ENCODE data around the gene CELA2B.
"Not testable (repeated sequence)": the region's sequence is repeated elsewhere in the genome, so short reads cannot be mapped to it uniquely, and the experiment has no call there.

CELA2B gene

DNA sequence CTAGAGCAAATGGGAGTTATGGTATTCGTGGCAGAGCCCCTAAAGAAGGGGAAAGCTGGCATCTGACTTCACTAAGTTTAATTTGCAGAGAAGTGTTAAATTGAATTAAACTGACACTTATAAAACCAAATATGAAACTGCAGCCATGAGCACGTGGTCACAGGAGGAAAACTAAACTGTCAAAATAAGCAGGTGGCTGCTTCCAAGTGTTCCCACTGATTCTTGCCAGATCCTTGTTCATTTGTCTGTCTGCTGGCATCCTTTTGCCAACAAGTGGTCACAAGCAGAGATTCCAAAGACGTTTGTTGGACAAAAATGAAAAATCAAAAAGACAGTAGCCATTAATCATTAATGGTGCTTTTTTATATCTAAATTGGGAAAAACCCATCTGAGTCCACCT, 6.5 kb upstream of the CELA2B start:
- no peak for DNase-seq (ENCODE audit: low spot score)

DNA sequence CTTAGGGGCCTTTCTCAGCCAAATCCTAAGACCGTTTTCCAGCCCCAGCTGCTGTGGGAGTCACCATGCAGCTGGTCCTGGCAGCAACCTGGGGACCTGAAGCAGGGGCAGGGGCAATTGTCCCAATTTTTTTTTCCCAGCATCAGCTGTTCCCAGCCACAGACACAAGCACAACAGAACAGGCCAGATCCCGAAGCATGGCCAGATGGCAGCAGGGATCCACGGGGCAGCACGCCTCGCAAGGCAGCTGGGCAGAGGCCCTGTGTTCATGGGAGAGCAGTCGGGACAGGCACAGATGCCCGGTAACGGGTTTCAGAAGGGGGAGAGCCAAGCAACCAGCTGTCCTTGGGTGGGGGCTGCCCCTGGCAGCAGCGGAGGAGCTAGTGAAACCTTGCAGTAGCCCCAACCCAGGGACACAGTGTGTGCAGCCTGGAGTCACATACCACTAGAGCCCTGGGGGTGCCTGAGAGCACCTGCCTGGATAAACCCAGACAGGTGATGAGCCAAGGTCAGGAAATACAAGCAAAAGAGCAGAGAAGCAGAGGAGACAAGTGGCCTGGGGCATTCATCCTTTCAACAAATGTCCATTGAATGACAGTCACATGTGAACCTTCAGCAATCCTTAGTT, 6.0 kb upstream of the CELA2B start:
- not testable (repeated sequence) for DNase-seq (ENCODE audit: low spot score)

- not testable (repeated sequence) for DNase-seq (ENCODE audit: low spot score)
Observed at GRCh38 chr1:15471067-15471466, 4.8 kb upstream of the CELA2B start.

DNA sequence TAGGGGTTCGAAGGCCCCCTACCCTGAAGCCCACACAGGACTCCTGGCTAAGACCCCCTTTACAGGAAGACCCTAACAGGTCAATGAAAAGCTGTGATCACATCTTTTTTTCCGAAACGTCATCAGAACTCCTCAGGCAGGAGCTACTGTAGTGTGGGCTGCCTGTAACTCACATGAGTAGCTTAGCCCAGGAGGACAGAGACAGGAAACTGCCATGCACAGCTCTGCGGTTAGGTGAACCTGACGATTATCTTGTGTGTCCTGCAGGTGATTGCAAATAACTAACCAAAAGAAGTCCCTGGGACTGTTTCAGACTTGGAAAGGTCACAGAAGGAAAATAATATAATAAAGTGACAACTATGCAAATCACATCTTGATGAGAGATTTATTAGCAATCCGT, 4.2 kb upstream of the CELA2B start:
- not testable (repeated sequence) for DNase-seq (ENCODE audit: low spot score)

GRCh38 chr1:15472587-15472986, 3.3 kb upstream of the CELA2B start:
- no peak for DNase-seq (ENCODE audit: low spot score)

DNA sequence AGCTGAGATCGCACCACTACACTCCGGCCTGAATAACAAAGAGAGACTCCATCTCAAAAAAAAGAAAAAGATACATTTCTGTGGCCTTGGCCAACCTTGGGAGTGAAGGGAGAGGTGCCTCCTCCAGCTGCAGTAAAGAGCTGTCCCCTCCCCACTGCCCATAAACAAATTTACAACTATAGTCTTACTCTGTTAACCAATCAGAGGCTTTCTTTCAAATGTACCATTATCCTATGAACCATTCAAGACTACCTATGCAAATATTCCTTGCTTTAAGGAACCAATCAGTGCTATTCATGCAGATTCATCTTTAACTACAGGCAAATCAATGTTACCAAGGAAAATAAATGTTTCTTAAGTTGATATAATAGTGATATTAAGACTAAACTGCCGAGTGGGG, 1.0 kb downstream of the CELA2B start:
- DNase-seq (ENCODE audit: low spot score) = no peak

- no peak for DNase-seq (ENCODE audit: low spot score)
Observed at GRCh38 chr1:15477646-15478212, 1.8 kb downstream of the CELA2B start.

GRCh38 chr1:15479654-15480347, 3.9 kb downstream of the CELA2B start:
- DNase-seq (ENCODE audit: low spot score) = no peak

- DNase-seq (ENCODE audit: low spot score) = not testable (repeated sequence)
Observed at GRCh38 chr1:15482455-15482854, 6.6 kb downstream of the CELA2B start.

GRCh38 chr1:15482983-15483543, 7.2 kb downstream of the CELA2B start:
- DNase-seq (ENCODE audit: low spot score) = not testable (repeated sequence)

DNA sequence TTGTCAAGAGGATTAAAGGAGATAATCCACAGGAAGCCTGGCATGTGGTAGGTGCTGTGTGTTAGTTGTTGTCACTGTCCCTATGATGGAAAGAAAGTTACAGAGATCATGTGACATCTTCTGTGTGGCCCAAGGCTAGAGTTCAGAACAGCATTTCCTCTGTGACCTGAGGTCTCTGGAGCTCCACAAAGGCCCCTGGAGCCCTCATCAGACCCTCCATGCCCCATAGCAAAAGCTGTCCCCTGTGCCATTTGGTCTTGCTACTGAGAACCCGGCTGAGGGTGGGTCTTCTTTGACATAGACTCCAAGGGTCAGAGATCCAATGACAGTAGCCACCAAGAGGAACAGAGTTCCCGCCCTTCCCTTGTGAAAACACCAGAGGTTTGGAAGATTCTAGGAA, 8.1 kb downstream of the CELA2B start:
- DNase-seq (ENCODE audit: low spot score) = no peak

- DNase-seq (ENCODE audit: low spot score) = not testable (repeated sequence)
Observed at GRCh38 chr1:15484443-15484842, 8.5 kb downstream of the CELA2B start.

DNA sequence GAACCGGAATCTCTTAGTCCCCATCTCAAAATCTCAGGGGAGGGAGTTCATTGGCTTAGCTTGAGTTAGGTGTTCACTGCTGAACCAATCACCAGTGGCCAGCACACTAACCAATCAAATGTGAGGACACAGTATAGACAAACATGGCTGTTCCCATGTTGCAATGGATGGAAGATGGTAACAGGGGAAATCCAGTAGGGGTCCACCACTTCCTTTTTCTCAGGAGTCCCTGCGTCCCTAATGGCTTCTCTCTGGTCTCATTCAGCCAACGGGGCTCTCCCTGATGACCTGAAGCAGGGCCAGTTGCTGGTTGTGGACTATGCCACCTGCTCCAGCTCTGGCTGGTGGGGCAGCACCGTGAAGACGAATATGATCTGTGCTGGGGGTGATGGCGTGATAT, 9.7 kb downstream of the CELA2B start:
- no peak for DNase-seq (ENCODE audit: low spot score)

DNA sequence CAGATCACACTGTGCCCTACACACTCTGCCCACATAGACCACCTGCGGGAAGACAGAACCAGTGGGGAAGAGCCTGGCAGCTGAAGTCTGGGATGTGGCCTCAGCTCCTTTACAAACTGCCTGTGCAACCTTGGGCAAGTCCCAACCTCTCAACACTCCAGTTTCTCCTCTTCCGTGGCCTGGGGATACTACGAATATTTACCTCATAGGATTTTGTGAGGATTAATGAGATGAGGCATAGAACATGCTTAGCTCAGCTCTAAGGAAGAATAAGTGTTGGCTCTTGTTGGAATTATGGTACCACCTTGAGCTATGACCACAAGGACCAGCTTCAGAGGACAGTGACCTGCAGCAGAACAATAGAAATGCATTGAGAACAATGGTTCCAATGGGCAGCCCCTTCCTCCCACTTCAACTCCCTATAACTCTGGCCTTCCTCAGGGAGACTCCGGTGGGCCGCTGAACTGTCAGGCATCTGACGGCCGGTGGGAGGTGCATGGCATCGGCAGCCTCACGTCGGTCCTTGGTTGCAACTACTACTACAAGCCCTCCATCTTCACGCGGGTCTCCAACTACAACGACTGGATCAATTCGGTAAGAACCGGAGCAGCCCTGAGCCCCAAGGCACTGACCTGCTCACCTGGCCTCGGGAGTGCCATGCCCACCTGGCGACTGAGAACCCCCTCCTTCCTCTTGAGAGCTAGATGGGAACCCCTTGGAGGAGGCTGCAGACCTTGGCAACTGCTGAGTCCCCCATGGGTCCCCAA, 11.1 kb downstream of the CELA2B start:
- not testable (repeated sequence) for DNase-seq (ENCODE audit: low spot score)

GRCh38 chr1:15488371-15488770, 12.5 kb downstream of the CELA2B start:
- no peak for DNase-seq (ENCODE audit: low spot score)

DNA sequence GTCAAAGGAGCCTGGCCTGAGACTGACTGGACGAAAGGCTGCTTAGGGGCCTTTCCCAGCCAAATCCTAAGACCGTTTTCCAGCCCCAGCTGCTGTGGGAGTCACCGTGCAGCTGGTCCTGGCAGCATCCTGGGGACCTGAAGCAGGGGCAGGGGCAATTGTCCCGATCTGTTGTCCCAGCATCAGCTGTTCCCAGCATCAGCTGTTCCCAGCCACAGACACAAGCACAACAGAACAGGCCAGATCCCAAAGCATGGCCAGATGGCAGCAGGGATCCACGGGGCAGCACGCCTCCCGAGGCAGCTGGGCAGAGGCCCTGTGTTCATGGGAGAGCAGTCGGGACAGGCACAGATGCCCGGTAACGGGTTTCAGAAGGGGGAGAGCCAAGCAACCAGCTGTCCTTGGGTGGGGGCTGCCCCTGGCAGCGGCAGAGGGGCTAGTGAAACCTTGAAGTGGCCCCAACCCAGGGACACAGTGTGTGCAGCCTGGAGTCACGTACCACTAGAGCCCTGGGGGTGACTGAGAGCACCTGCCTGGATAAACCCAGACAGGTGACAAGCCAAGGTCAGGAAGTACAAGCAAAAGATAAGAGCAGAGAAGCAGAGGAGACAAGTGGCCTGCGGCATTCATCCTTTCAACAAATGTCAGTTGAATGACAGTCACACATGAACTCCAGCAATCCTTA, 13.3 kb downstream of the CELA2B start:
- DNase-seq (ENCODE audit: low spot score) = no peak

DNA sequence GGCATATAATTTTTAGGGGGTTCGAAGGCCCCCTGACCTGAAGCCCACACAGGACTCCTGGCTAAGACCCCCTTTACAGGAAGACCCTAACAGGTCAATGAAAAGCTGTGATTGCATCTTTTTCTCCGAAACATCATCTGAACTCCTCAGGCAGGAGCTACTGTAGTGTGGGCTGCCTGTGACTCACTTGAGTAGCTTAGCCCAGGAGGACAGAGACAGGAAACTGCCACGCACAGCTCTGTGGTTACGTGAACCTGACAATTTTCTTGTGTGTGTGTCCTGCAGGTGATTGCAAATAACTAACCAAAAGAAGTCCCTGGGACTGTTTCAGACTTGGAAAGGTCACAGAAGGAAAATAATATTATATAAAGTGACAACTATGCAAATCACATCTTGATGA, 15.1 kb downstream of the CELA2B start:
- peak; percentile 1 for DNase-seq (ENCODE audit: low spot score)

DNA sequence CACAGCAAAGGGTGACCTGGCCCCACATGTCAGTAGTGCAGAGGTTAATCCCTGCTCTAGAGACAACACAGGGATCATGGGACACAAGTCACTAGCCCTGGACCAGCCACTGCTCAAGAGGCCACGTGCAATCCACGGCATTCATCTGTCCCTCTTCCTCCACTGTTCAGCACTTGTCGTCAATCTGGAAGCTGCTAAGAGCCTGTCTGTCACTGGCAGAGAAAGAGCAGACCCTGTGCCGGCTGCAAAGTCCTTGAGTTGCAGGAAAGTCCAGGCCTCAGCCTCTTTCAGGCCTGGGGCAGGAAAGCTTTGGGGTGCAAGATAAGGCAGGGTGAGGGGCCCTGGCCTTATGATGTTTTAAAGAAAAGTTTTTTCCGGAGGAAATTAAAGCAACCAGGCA, 16.7 kb downstream of the CELA2B start:
- no peak for DNase-seq (ENCODE audit: low spot score)

DNA sequence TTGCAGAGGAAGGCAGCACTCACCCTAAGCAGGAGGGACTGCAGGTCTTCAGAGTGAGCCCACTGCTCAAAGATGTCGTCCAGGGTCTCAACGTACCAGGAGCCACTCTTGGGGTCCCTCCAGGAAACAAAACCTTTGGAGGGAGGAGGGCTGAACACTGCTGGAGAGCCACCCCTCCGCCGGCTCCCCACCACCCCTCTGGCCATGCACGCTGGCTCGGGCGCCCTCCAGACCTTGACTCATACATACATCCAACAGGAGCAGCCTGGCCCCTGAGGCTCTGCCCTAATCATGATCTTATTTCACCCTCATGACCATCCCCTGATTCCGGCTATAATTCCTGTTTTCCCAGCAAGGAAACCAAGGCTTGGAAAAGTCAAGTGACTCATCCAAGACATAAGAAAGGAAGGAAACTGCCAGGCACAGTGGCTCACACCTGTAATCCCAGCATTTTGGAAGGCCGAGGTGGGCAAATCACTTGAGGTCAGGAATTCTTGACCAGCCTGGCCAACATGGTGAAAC, 18.0 kb downstream of the CELA2B start:
- DNase-seq (ENCODE audit: low spot score) = no peak

DNA sequence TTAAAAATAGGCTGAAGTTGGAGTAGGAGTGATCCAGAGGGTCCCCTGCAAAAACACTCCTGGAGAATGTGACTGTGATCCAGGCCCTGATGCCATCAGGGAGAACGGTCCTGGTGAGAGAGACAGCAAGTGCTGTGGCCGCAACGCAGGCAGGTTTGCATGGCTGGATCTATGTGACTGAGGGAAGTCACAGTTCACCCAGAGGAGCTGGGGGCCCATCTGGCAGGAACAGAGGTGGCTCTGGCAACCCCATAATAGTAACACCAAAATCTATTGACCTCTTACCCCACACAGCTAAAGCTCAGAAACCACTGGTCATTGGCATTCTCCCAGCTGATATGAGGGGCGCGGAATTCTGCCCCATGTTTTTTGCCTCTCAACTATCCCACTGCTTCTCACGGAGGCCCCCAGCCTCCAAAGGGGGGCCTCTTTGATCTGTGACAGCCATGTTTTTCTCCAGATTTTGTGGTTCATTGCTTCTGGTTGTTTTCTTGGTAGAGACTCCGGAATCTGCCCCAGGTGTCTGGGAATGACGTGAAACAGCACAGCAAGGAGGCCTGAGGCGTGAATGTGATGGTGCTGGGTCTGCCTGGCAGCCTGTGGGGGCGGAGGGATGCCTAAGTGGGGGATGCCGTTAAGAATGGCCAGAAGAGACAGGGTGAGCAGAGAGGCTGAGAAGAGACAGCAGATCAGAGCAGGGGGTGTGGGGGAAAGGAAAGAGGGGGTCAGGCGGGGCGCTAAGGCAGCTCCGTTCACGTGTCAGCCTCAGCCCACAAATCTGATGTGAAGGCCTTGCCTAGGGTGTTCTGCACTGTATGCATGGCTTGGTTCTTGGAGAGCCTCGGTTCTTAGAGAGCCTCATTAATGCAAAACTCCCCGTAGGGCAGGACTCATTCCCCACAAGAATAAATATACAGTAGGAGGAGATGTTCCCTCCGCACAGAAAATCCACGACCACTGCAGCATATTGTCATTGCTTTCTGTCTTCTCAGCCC, 24.6 kb downstream of the CELA2B start:
- no peak for DNase-seq (ENCODE audit: low spot score)

Data from CD4-positive, alpha-beta T cell treated with Interleukin-2 at 100 ng/mL for 4 hours (primary cell).